SK-N-SH treated with all-trans-retinoic acid at 6 μM for 48 hours (cell line): ENCODE data around the gene AVPI1.

Experiments used
- BACH2 ChIP-seq: fragments of 250-450 bp; sonication (Bioruptor Pico); IDR thresholded peaks from 2 replicates; pipeline ENCODE4 v1.9.0; 2021; ENCODE audit warnings: mild to moderate bottlenecking, borderline replicate concordance
- OSR1 ChIP-seq: fragments of 250-450 bp; sonication (Bioruptor Pico); IDR thresholded peaks from 2 replicates; pipeline ENCODE4 v1.8.0; 2022; ENCODE audit warnings: moderate library complexity, mild to moderate bottlenecking, inconsistent platforms
- PATZ1 ChIP-seq: fragments of 250-450 bp; sonication (Bioruptor Pico); IDR thresholded peaks from 2 replicates; pipeline ENCODE4 v1.8.0; 2020; ENCODE audit warnings: mild to moderate bottlenecking, moderate library complexity, borderline replicate concordance
- RARB ChIP-seq: fragments of 250-450 bp; sonication (Bioruptor Pico); IDR thresholded peaks from 2 replicates; pipeline ENCODE4 v1.8.0; 2021; ENCODE audit warnings: mild to moderate bottlenecking, moderate library complexity
- ZFP3 ChIP-seq: fragments of 250-450 bp; sonication (Bioruptor Pico); IDR thresholded peaks from 2 replicates; pipeline ENCODE4 v1.5.0; 2020; ENCODE audit warnings: mild to moderate bottlenecking, moderate library complexity

GRCh38 chr10:97732052-97732359 is 45.0 kb upstream of the AVPI1 start:
- no peak for TF ChIP-seq PATZ1 (CRISPR knock-in tag)
- TF ChIP-seq ZFP3 (CRISPR knock-in tag), result no peak
- TF ChIP-seq BACH2 (CRISPR knock-in tag), result no peak
- no peak for TF ChIP-seq OSR1
- no peak for TF ChIP-seq RARB (CRISPR knock-in tag)
